Gastrocnemius medialis (tissue), 4 donors: ENCODE measurements around the gene TSPAN14. TPM values are rescaled to one million over a fixed set of nuclear protein-coding genes. Genes with fewer than 3 reads are reported as not detected.
A peak's percentile ranks its signal among the peaks of the same experiment; 100 is the strongest.

Source experiments
- ATAC-seq, 2 donors: fragments of 150-250 bp; one replicate each; pipeline ENCODE4 v1.9.1; 2016
- DNase-seq, 2 donors: peaks; one replicate each; pipeline ENCODE4 v3.0.0-alpha.2; 2019
- H3K27ac ChIP-seq, 4 donors: fragments of 200-600 bp; sonication (generic); 1 replicate in 1 of 4; 2 replicates in 3 of 4; pipeline ENCODE4 v1.5.1; 2016 to 2018; ENCODE audit warnings: mild to moderate bottlenecking in 2 of 4, moderate library complexity in 1 of 4
- H3K27me3 ChIP-seq, 3 donors: fragments of 200-600 bp; sonication (generic) in 2 of 3; 1 replicate in 1 of 3; 2 replicates in 2 of 3; pipeline versions ENCODE4 v1.5.1 to v1.6.0; 2016 to 2019; ENCODE audit warnings: mild to moderate bottlenecking in 1 of 3, moderate library complexity in 1 of 3
- H3K36me3 ChIP-seq, 2 donors: fragments of 200-600 bp; sonication (generic) in 1 of 2; one replicate each; pipeline ENCODE4 v1.5.1; 2017 to 2018
- H3K4me1 ChIP-seq, 2 donors: fragments of 200-600 bp; sonication (generic) in 1 of 2; one replicate each; pipeline ENCODE4 v1.5.1; 2016 to 2017; ENCODE audit warnings: mild to moderate bottlenecking in 2 of 2
- H3K4me3 ChIP-seq, 4 donors: fragments of 200-600 bp; sonication (generic) in 3 of 4; 1 replicate in 1 of 4; 2 replicates in 3 of 4; pipeline ENCODE4 v1.5.1; 2016 to 2019; ENCODE audit warnings: mild to moderate bottlenecking in 2 of 4
- H3K9me3 ChIP-seq, 3 donors: fragments of 200-600 bp; sonication (generic) in 2 of 3; 1 replicate in 1 of 3; 2 replicates in 2 of 3; pipeline ENCODE4 v1.5.1; 2016 to 2019
- CTCF ChIP-seq, 5 experiments: fragments of 450-650 bp in 3 of 5; fragments of 200-600 bp in 2 of 5; sonication (generic) in 2 of 5; IDR thresholded peaks in 4 of 5; conservative IDR thresholded peaks in 1 of 5; 1 replicate in 4 of 5; 2 replicates in 1 of 5; pipeline ENCODE4 v1.5.1; 2016 to 2019; ENCODE audit warnings: antibody characterized with exemption in 5 of 5, mild to moderate bottlenecking in 3 of 5, moderate library complexity in 3 of 5
- POLR2A ChIP-seq, 2 donors: fragments of 450-650 bp; IDR thresholded peaks; one replicate each; pipeline ENCODE4 v1.6.1; 2017; ENCODE audit warnings: antibody characterized with exemption in 2 of 2, mild to moderate bottlenecking in 2 of 2, moderate library complexity in 2 of 2
- in situ Hi-C, 4 donors: fragments of 200-750 bp; cut with MboI; loops; one replicate each; pipeline versions ENCODE4 v1.15.0 to v1.8.0; 2017; ENCODE audit warnings: low sequenced_read_pairs in 4 of 4
- intact Hi-C: fragments of 100-400 bp; cut with DNase I; formaldehyde crosslinking; loops from one replicate; pipeline ENCODE4 v1.15.1; 2023; ENCODE audit warnings: low total_unique reads
- total RNA-seq, 4 donors: library from RNA; depleted of rRNA; stranded (reverse); fragments of >200 nt; gene quantifications; one replicate each; pipeline versions ENCODE4 v1.1.0 to v1.2.3, GENCODE V29; 2016

The TSPAN14 gene
- total RNA-seq, 4 donors from 2014 or later: 22.6 to 29.3 (median 26.9) TPM

- no peaks in the 10 kb centered on the region for H3K9me3 ChIP-seq
- intact Hi-C loops (no loop called here), in situ Hi-C loops (no loop called here)
- H3K4me3 ChIP-seq: peak overlapping the region in 3 of 4 donors; percentile 15 to 31 (median 19)
- ATAC-seq: no peak
- no peaks in the 10 kb centered on the region for H3K27me3 ChIP-seq
- DNase-seq: no peak
- peak overlapping the region; percentile 41 to 95 (median 68) for H3K27ac ChIP-seq
- TF ChIP-seq POLR2A (IDR thresholded peaks at IDR 0.05) (no peak), CTCF (IDR thresholded peaks at IDR 0.05 in 4 of 5, conservative IDR thresholded peaks at IDR 0.05 in 1 of 5) (no peak)
- peaks cover 49 to 75% of the 10 kb centered on the region in 2 donors for H3K4me1 ChIP-seq
- H3K36me3 ChIP-seq: no peaks in the 10 kb centered on the region
Measured at GRCh38 chr10:80468806-80469421, 14.8 kb downstream of the TSPAN14 start.

GRCh38 chr10:80470266-80470665, 16.2 kb downstream of the TSPAN14 start:
- Histone ChIP-seq H3K36me3 (no peaks in the 10 kb centered on the region), H3K4me1 (peaks cover 45 to 66% of the 10 kb centered on the region in 2 donors), H3K9me3 (no peaks in the 10 kb centered on the region), H3K27me3 (no peaks in the 10 kb centered on the region), H3K27ac (peak overlapping the region in 3 of 4 donors; percentile 64 to 95 (median 71)), H3K4me3 (no peak overlapping the region)
- no peak for DNase-seq
- TF ChIP-seq CTCF (IDR thresholded peaks at IDR 0.05 in 4 of 5, conservative IDR thresholded peaks at IDR 0.05 in 1 of 5) (no peak), POLR2A (IDR thresholded peaks at IDR 0.05) (no peak)
- ATAC-seq: no peak
- in situ Hi-C loops (no loop called here), intact Hi-C loops (no loop called here)

GRCh38 chr10:80471001-80471400, 16.9 kb downstream of the TSPAN14 start:
- TF ChIP-seq CTCF (IDR thresholded peaks at IDR 0.05 in 4 of 5, conservative IDR thresholded peaks at IDR 0.05 in 1 of 5) (no peak), POLR2A (IDR thresholded peaks at IDR 0.05) (no peak)
- intact Hi-C loops (no loop called here), in situ Hi-C loops (no loop called here)
- no peaks in the 10 kb centered on the region for H3K9me3 ChIP-seq
- H3K27me3 ChIP-seq: no peaks in the 10 kb centered on the region
- peak overlapping the region; percentile 16 to 95 (median 68) for H3K27ac ChIP-seq
- H3K4me1 ChIP-seq: peaks cover 45 to 58% of the 10 kb centered on the region in 2 donors
- H3K36me3 ChIP-seq: no peaks in the 10 kb centered on the region
- DNase-seq (no peak), ATAC-seq (no peak)
- no peak overlapping the region for H3K4me3 ChIP-seq

- Histone ChIP-seq H3K4me3 (no peak overlapping the region), H3K27me3 (no peaks in the 10 kb centered on the region), H3K4me1 (peaks cover 37 to 51% of the 10 kb centered on the region in 2 donors), H3K27ac (peak overlapping the region; percentile 16 to 95 (median 68)), H3K36me3 (no peaks in the 10 kb centered on the region), H3K9me3 (no peaks in the 10 kb centered on the region)
- no peak for TF ChIP-seq POLR2A (IDR thresholded peaks at IDR 0.05)
- no peak for TF ChIP-seq CTCF (IDR thresholded peaks at IDR 0.05 in 4 of 5, conservative IDR thresholded peaks at IDR 0.05 in 1 of 5)
- ATAC-seq (no peak), DNase-seq (no peak)
- in situ Hi-C loops: no loop called here
- intact Hi-C loops: no loop called here
Measured at GRCh38 chr10:80471715-80472233, 17.7 kb downstream of the TSPAN14 start.
